Measurements from ENCODE around the gene HTR7.
A peak's percentile ranks its signal among the peaks of the same experiment; 100 is the strongest.
"Not testable (repeated sequence)": the region's sequence is repeated elsewhere in the genome, so short reads cannot be mapped to it uniquely, and the experiment has no call there.

Gene HTR7

DNA sequence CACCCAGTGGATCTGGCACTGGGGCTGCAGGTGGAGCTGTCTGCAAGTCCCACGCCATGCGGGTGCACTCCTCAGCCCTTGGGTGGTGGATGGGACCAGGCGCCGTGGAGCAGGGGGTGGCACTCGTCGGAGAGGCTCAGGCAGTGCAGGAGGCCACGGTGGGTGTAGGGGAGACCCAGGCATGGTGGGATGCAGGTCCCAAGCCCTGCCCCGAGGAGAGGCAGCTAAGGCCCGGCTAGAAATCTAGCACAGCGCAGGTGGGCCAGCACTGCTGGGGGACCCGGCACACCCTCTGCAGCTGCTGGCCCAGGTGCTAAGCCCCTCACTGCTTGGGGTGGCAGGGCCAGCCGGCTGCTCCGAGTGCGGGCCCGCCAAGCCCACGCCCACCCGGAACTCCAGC, 25.7 kb downstream of the HTR7 start:
- H3K36me3 ChIP-seq (ENCODE audit: insufficient read depth, low read length): no peaks in the 10 kb centered on the region
- no peaks in the 10 kb centered on the region for H3K4me1 ChIP-seq (ENCODE audit: insufficient read depth, low read length)

DNA sequence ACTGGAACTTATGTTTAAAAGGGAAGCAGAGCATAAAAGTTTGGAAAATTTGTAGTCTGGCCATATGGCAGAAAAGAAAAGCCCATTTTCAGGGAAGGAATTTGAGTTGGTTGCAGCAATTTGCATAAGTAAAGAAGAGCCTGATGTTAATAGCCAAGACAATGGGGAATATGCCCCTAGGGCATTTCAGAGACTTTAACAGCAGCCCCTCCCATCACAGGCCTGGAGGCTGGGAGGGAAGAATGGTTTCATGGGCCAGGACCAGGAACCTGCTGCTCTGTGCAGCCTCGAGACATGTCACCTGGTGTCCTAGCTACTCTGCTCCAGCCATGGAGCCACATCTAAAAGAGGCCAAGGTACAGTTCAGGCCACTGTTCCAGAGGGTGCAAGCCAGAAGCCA, 35.3 kb downstream of the HTR7 start:
- Histone ChIP-seq H3K9ac (ENCODE audit: low read depth, low read length) (no peak overlapping the region), H3K36me3 (ENCODE audit: insufficient read depth, low read length) (peaks cover 2% of the 10 kb centered on the region), H3K27ac (ENCODE audit: low read depth, low read length) (no peak overlapping the region), H3K27me3 (ENCODE audit: insufficient read depth, low read length) (no peaks in the 10 kb centered on the region), H3K4me1 (ENCODE audit: insufficient read depth, low read length) (peaks cover 17% of the 10 kb centered on the region), H3K9me3 (ENCODE audit: insufficient read depth, low read depth, low read length) (peaks cover 29% of the 10 kb centered on the region), H3K4me3 (ENCODE audit: low read length) (no peak overlapping the region)
- WGBS: 88% methylated on average over 1 of the region's 1 CpG

More for the DNA sequence above, 25.7 kb downstream of the HTR7 start:
- Histone ChIP-seq H3K9ac (ENCODE audit: low read depth, low read length) (no peak overlapping the region), H3K27me3 (ENCODE audit: insufficient read depth, low read length) (no peaks in the 10 kb centered on the region), H3K9me3 (ENCODE audit: insufficient read depth, low read depth, low read length) (0 out of 2 replicates have a peak, but pooled peaks cover under 1% of the 10 kb centered on the region), H3K27ac (ENCODE audit: low read depth, low read length) (no peak overlapping the region), H3K4me3 (ENCODE audit: low read length) (no peak overlapping the region)
- 96% methylated on average over 17 of the region's 17 CpGs for WGBS

DNA sequence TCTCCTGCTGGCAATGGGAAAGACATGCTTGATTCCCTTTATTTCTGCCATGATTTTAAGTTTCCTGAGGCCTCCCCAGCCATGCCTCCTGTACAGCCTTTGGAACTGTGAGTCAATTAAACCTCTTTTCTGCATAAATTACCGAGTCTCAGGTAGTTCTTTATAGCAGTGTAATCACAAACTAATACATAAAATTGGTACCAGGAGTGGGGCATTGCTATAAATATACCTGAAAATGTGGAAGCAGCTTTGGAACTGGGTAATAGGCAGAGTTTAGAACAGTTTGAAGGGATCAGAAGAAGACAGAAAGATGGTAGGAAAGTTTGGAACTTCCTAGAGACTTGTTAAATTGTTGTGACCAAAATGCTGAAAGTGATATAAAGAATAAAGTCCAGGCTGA, 36.0 kb downstream of the HTR7 start:
- H3K27me3 ChIP-seq (ENCODE audit: insufficient read depth, low read length); H3K4me3 ChIP-seq (ENCODE audit: low read length); H3K27ac ChIP-seq (ENCODE audit: low read depth, low read length); H3K36me3 ChIP-seq (ENCODE audit: insufficient read depth, low read length); H3K9ac ChIP-seq (ENCODE audit: low read depth, low read length): not testable (repeated sequence)
- peaks cover 25% of the 10 kb centered on the region for H3K9me3 ChIP-seq (ENCODE audit: insufficient read depth, low read depth, low read length)
- WGBS: 88% methylated on average over 1 of the region's 1 CpG
- H3K4me1 ChIP-seq (ENCODE audit: insufficient read depth, low read length): peaks cover 17% of the 10 kb centered on the region

DNA sequence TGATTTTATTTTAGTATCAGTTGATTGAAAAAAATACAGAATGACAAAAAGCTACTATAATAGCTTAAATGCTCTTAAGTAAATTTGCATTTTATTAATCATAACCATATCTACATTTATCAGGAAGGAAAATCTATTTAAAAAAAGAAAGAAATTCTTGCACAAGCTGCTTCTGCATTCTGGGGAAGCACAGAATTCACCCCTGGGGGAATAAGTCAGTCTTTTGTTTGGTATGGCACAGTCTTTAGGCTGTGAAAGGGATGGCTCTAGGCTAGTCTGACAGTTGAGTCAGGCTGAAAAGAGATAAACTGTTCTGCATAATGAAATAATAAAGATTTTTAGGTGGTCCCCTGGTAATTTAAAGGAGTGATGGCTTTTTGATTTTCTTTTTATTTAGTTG, 37.9 kb downstream of the HTR7 start:
- Histone ChIP-seq H3K4me3 (ENCODE audit: low read length) (no peak overlapping the region), H3K9ac (ENCODE audit: low read depth, low read length) (no peak overlapping the region), H3K9me3 (ENCODE audit: insufficient read depth, low read depth, low read length) (peaks cover 25% of the 10 kb centered on the region), H3K36me3 (ENCODE audit: insufficient read depth, low read length) (peaks cover 2% of the 10 kb centered on the region; the same call in 1 of the 2 replicates), H3K4me1 (ENCODE audit: insufficient read depth, low read length) (peaks cover 17% of the 10 kb centered on the region), H3K27me3 (ENCODE audit: insufficient read depth, low read length) (no peaks in the 10 kb centered on the region), H3K27ac (ENCODE audit: low read depth, low read length) (no peak overlapping the region)

DNA sequence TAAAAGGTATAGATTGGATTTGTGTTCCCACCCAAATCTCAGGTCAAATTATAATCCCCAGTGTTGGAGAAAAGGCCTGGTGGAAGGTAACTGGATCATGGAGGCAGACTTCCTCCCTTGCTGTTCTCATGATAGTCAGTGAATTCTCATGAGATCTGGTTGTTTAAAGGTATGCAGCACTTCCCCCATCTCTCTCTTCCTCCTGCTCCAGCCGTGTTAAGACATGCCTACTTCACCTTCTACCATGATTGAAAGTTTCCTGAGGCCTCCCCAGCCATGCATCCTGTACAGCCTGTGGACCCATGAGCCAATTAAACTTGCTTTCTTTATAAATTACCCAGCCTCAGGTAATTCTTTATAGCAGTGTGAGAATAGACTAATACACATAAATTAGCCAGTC, 39.1 kb downstream of the HTR7 start:
- peaks cover 19% of the 10 kb centered on the region for H3K4me1 ChIP-seq (ENCODE audit: insufficient read depth, low read length)
- no peaks in the 10 kb centered on the region for H3K27me3 ChIP-seq (ENCODE audit: insufficient read depth, low read length)
- no peak overlapping the region for H3K4me3 ChIP-seq (ENCODE audit: low read length)
- H3K9ac ChIP-seq (ENCODE audit: low read depth, low read length): no peak overlapping the region
- H3K36me3 ChIP-seq (ENCODE audit: insufficient read depth, low read length): peaks cover 10% of the 10 kb centered on the region; the same call in 1 of the 2 replicates
- no peak overlapping the region for H3K27ac ChIP-seq (ENCODE audit: low read depth, low read length)
- 88% methylated on average over 1 of the region's 1 CpG for WGBS
- H3K9me3 ChIP-seq (ENCODE audit: insufficient read depth, low read depth, low read length): peaks cover 35% of the 10 kb centered on the region

DNA sequence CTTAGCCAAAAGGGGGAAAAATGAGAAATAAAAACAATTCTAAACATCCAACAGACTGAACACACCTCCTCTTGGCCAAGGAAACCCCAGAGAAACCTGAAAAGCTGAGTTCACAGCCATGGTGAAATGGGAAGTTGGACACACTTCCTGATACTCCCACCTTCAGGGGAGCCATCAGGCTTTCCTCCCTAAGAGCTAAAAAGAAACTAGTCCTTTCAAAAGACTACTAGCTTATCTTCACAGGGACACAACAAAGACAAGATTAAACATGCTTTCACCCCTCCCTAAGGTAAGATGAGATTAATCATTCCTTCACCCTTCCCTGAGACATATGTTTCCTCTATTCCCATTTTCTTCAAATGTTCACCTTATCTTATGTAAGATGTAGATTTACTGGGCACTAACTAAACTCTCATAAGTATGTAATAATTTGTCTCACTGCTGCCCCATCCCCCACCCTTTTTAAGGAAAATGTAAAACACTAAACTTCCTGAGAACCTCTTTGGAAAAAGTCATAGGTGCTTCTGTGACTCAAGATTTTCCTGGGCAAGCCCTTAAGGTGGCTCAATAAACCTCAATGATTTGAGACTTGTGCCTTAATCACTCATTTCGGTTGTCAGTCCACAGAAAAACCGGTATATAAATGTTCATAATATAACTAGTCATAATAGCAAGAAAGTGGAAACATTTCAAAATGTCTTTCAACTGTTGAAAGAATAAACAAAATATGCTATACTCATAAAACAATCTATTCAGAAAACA, 40.5 kb downstream of the HTR7 start:
- Histone ChIP-seq H3K36me3 (ENCODE audit: insufficient read depth, low read length) (peaks cover 10% of the 10 kb centered on the region; the same call in 1 of the 2 replicates), H3K4me3 (ENCODE audit: low read length) (no peak overlapping the region), H3K27ac (ENCODE audit: low read depth, low read length) (no peak overlapping the region), H3K9me3 (ENCODE audit: insufficient read depth, low read depth, low read length) (peaks cover 24% of the 10 kb centered on the region), H3K4me1 (ENCODE audit: insufficient read depth, low read length) (peaks cover 23% of the 10 kb centered on the region), H3K9ac (ENCODE audit: low read depth, low read length) (no peak overlapping the region), H3K27me3 (ENCODE audit: insufficient read depth, low read length) (no peaks in the 10 kb centered on the region)
- 92% methylated on average over 2 of the region's 2 CpGs for WGBS

DNA sequence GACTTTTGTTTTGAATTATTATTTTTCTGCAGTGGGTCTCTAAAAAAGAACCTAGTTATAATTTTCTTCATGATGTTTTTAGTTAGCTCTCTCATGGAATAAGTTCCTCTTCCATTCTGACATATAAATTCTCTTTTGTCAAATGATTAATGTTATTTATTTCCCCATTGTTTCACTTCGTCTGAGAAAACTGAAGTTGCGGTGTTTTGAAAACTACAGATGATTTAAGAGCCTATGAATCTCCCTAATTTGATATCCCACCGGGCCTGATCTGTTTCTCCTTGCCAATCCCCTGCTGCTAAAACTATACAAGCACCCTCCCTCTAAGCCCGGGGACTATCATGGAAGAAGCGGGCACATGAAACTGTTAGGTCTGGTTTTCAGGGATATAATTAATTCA, 41.4 kb downstream of the HTR7 start:
- H3K9me3 ChIP-seq (ENCODE audit: insufficient read depth, low read depth, low read length): peaks cover 16% of the 10 kb centered on the region; the same call in 1 of the 2 replicates
- H3K27me3 ChIP-seq (ENCODE audit: insufficient read depth, low read length): no peaks in the 10 kb centered on the region
- H3K4me3 ChIP-seq (ENCODE audit: low read length): no peak overlapping the region
- H3K4me1 ChIP-seq (ENCODE audit: insufficient read depth, low read length): peaks cover 23% of the 10 kb centered on the region
- H3K27ac ChIP-seq (ENCODE audit: low read depth, low read length): no peak overlapping the region
- H3K9ac ChIP-seq (ENCODE audit: low read depth, low read length): no peak overlapping the region
- 0 out of 2 replicates have a peak, but pooled peaks cover 8% of the 10 kb centered on the region for H3K36me3 ChIP-seq (ENCODE audit: insufficient read depth, low read length)
- WGBS: 94% methylated on average over 5 of the region's 5 CpGs

DNA sequence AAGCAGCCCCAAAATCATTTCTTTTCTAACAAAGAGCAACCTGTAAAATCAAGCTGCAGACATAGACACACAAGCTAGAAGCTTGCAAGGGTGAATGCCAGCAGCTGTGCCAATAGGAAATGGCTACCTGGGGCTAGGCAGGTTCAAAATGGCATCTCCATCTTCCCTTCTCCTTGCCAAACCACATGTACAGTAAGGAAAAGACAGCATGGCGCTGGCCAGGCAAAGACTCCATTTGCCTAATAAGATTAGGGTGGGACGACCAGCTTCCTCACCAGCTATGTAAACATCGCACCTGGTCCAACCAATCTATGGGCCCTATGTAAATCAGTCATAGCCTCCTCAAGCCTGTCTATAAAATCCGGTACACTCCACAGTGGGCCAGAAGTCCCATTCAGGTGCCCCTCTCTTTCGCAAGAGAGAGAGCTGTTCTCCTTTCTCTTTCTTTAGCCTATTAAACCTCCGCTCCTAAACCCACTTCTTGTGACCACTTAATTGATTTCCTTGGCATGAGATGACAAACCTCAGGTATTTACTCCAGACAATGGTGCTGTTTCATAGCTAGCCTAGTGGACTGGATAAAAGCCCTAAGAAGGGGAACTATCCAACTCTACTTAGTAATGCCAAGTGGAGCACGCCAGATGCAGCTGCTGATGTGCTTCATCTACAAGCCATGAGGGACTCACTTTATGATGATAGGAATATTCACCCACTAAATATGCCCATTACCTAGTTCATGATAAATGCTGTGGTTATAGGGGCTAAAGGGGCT, 44.1 kb downstream of the HTR7 start:
- WGBS: 92% methylated on average over 7 of the region's 7 CpGs
- 0 out of 2 replicates have a peak overlapping the region, but pooled peaks have one; percentile 50 for H3K9ac ChIP-seq (ENCODE audit: low read depth, low read length)
- H3K36me3 ChIP-seq (ENCODE audit: insufficient read depth, low read length): 0 out of 2 replicates have a peak, but pooled peaks cover 8% of the 10 kb centered on the region

DNA sequence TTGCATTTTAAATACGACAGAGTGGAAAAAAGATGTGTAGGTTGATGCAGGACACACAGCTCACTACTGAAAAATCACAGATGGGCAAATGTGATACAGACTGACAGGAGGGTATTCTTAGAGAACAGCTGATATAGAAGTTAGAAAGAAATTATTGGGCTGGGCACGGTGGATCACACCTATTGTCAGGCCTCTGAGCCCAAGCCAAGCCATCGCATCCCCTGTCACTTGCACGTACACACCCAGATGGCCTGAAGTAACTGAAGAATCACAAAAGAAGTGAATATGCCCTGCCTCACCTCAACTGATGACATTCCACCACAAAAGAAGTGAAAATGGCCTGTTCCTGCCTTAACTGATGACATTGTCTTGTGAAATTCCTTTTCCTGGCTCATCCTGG, 50.7 kb downstream of the HTR7 start:
- WGBS: 95% methylated on average over 4 of the region's 4 CpGs
- not testable (repeated sequence) for H3K9ac ChIP-seq (ENCODE audit: low read depth, low read length)

More for the DNA sequence above, 44.1 kb downstream of the HTR7 start:
- H3K4me1 ChIP-seq (ENCODE audit: insufficient read depth, low read length): peaks cover 8% of the 10 kb centered on the region
- peaks cover 14% of the 10 kb centered on the region; the same call in 1 of the 2 replicates for H3K9me3 ChIP-seq (ENCODE audit: insufficient read depth, low read depth, low read length)
- H3K4me3 ChIP-seq (ENCODE audit: low read length): no peak overlapping the region
- no peaks in the 10 kb centered on the region for H3K27me3 ChIP-seq (ENCODE audit: insufficient read depth, low read length)
- peak overlapping the region; percentile 91 for H3K27ac ChIP-seq (ENCODE audit: low read depth, low read length)

DNA sequence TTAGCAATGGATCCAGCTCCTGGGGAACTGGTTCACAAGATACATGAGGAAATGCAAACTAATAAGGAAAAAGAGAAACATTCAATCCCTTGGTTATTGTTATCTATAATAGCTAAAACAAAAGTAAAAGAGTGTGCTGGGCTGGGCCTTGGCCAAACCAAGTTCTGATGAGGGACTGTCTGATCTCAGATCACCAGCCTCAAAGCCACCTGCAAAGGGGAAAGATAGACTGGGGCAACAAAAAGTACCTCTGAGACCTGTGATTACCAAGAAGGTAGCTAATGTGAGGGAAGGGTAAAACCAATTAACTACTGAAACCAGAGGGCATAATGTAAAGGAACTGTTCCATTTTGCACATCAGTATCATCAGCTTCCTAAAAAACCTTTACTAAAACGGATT, 51.2 kb downstream of the HTR7 start:
- H3K9ac ChIP-seq (ENCODE audit: low read depth, low read length): no peak overlapping the region
- H3K27me3 ChIP-seq (ENCODE audit: insufficient read depth, low read length): no peaks in the 10 kb centered on the region
- peak overlapping the region; percentile 45; the same call in 1 of the 2 replicates for H3K27ac ChIP-seq (ENCODE audit: low read depth, low read length)
- peak overlapping the region; percentile 12; the same call in 1 of the 2 replicates for H3K4me3 ChIP-seq (ENCODE audit: low read length)
- peaks cover 15% of the 10 kb centered on the region for H3K4me1 ChIP-seq (ENCODE audit: insufficient read depth, low read length)
- H3K9me3 ChIP-seq (ENCODE audit: insufficient read depth, low read depth, low read length): peaks cover 33% of the 10 kb centered on the region
- peaks cover 4% of the 10 kb centered on the region for H3K36me3 ChIP-seq (ENCODE audit: insufficient read depth, low read length)
- WGBS: 92% methylated on average over 1 of the region's 1 CpG

More for the DNA sequence above, 50.7 kb downstream of the HTR7 start:
- Histone ChIP-seq H3K27ac (ENCODE audit: low read depth, low read length) (peak overlapping the region; percentile 45; the same call in 1 of the 2 replicates), H3K4me1 (ENCODE audit: insufficient read depth, low read length) (peaks cover 15% of the 10 kb centered on the region), H3K9me3 (ENCODE audit: insufficient read depth, low read depth, low read length) (peaks cover 33% of the 10 kb centered on the region), H3K4me3 (ENCODE audit: low read length) (peak overlapping the region; percentile 12; the same call in 1 of the 2 replicates)
- not testable (repeated sequence) for H3K36me3 ChIP-seq (ENCODE audit: insufficient read depth, low read length); H3K27me3 ChIP-seq (ENCODE audit: insufficient read depth, low read length)

DNA sequence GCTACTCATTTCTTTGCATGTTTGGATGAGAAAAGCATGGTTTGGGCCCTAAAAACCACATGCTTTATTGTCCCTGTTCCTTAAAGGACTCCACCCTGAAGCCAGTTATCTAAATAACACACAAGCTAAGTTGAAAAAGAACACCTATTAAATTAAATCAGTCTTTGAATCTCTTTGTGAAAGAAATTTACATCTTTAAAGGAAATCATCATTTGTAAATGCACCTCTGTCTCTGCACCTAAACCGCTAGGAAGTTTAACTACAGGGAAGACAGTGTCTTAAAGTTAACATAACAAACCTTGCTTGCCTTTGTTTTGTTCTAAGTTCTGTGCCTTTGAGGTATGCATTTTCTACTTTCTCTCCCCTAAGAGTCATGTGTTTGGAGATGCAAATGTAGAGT, 52.6 kb downstream of the HTR7 start:
- H3K4me1 ChIP-seq (ENCODE audit: insufficient read depth, low read length): peaks cover 15% of the 10 kb centered on the region
- 20% methylated on average over 1 of the region's 1 CpG for WGBS
- peaks cover 33% of the 10 kb centered on the region for H3K9me3 ChIP-seq (ENCODE audit: insufficient read depth, low read depth, low read length)
- H3K36me3 ChIP-seq (ENCODE audit: insufficient read depth, low read length): peaks cover 4% of the 10 kb centered on the region
- H3K27ac ChIP-seq (ENCODE audit: low read depth, low read length): peak overlapping the region; percentile 97
- H3K27me3 ChIP-seq (ENCODE audit: insufficient read depth, low read length): no peaks in the 10 kb centered on the region
- H3K9ac ChIP-seq (ENCODE audit: low read depth, low read length): peak overlapping the region; percentile 37; the same call in 1 of the 2 replicates
- H3K4me3 ChIP-seq (ENCODE audit: low read length): no peak overlapping the region

Data from HUES64 (cell line).